HepG2 (cell line): ENCODE measurements around the gene CELSR2. TPM values are rescaled to one million over a fixed set of nuclear protein-coding genes. Genes with fewer than 3 reads are reported as not detected.

Source experiments
- ATAC-seq: fragments of 200-7000 bp; cut with Tn5 transposase; 3 replicates; pipeline ENCODE4 v1.9.1; 2020; ENCODE audit warnings: mild to moderate bottlenecking, moderate library complexity
- BruUV-seq: library from RNA; stranded (reverse); fragments of 400-500 nt; replicated peaks from 2 replicates; lab custom pipeline; 2021; lab: Mats Ljungman, UMichigan
- CTCF ChIA-PET: fragments of 300-600 bp; formaldehyde crosslinking; extraction: SDS; loops from one replicate; lab custom pipeline; 2021; ENCODE audit warnings: low total read pairs, inconsistent platforms, low intra/inter-chr PET ratio; lab: Yijun Ruan, JAX
- POLR2A ChIA-PET: fragments of 350-600 bp; sonication (Branson Sonifier 250); formaldehyde crosslinking; loops from one replicate; lab custom pipeline; 2020; ENCODE audit warnings: antibody characterized with exemption, inconsistent platforms; lab: Yijun Ruan, JAX
- DNase-seq: peaks from one replicate; pipeline ENCODE4 v3.0.0-alpha.2; 2015; ENCODE audit warnings: low spot score
- FAIRE-seq: peaks from 3 replicates; lab custom pipeline; 2011; peaks lifted over from hg19 to GRCh38; lab: Jason Lieb, UNC
- H2AFZ ChIP-seq: one replicate; pipeline ENCODE4 v1.6.1; 2011; ENCODE audit warnings: low read length, inconsistent platforms
- H3K27ac ChIP-seq: fragments of 300-600 bp; 3 replicates; pipeline ENCODE4 v1.8.0; 2011; ENCODE audit warnings: mixed run types, mild to moderate bottlenecking, mixed read lengths, low read length, inconsistent platforms; ENCODE audit not compliant: insufficient read depth; ENCODE audit errors: extremely low read length
- H3K27me3 ChIP-seq, 2 experiments: fragments of 200-600 bp in 1 of 2; 2 replicates in 1 of 2; 3 replicates in 1 of 2; pipeline versions ENCODE4 v1.6.0 to v1.8.0; 2011; ENCODE audit warnings: low read length in 2 of 2, mild to moderate bottlenecking in 2 of 2, moderate library complexity in 2 of 2, inconsistent platforms in 1 of 2; ENCODE audit not compliant: insufficient read depth in 2 of 2, control insufficient read depth in 1 of 2
- H3K36me3 ChIP-seq, 2 experiments: fragments of 200-600 bp in 1 of 2; replicated peaks in 1 of 2; 2 replicates in 1 of 2; 3 replicates in 1 of 2; pipeline versions ENCODE4 v1.5.1 to v1.8.0; 2011; ENCODE audit warnings: low read length in 2 of 2, inconsistent platforms in 1 of 2; ENCODE audit not compliant: insufficient read depth in 2 of 2, control insufficient read depth in 1 of 2
- H3K4me1 ChIP-seq: 2 replicates; pipeline ENCODE4 v1.5.1; 2012; ENCODE audit warnings: low read length, inconsistent platforms; ENCODE audit not compliant: insufficient read depth
- H3K4me2 ChIP-seq: 2 replicates; pipeline ENCODE4 v1.6.0; 2011; ENCODE audit warnings: low read depth, low read length, inconsistent platforms
- H3K4me3 ChIP-seq, 3 experiments: fragments of 200-600 bp in 1 of 3; sonication (generic), shearing (Covaris generic) in 1 of 3; replicated peaks in 1 of 3; 2 replicates each; pipeline ENCODE4 v1.5.1; 2011 to 2016; ENCODE audit warnings: low read length in 3 of 3, inconsistent platforms in 2 of 3, low read depth in 2 of 3, mild to moderate bottlenecking in 2 of 3, control low read depth in 1 of 3, mixed read lengths in 1 of 3; ENCODE audit not compliant: insufficient read depth in 1 of 3
- H3K79me2 ChIP-seq: one replicate; pipeline ENCODE4 v1.6.1; 2011; ENCODE audit warnings: low read length, inconsistent platforms; ENCODE audit not compliant: insufficient read depth
- H3K9ac ChIP-seq: 2 replicates; pipeline ENCODE4 v1.6.0; 2011; ENCODE audit warnings: mild to moderate bottlenecking, low read depth, low read length, inconsistent platforms; ENCODE audit not compliant: insufficient read depth
- H3K9me3 ChIP-seq: 2 replicates; pipeline ENCODE4 v1.5.1; 2012; ENCODE audit warnings: mild to moderate bottlenecking, low read length
- H4K20me1 ChIP-seq: 2 replicates; pipeline ENCODE4 v1.6.0; 2011; ENCODE audit warnings: inconsistent platforms, mild to moderate bottlenecking, low read length, moderate library complexity; ENCODE audit not compliant: insufficient read depth
- FOSL2 ChIP-seq: sonication (generic); formaldehyde crosslinking; IDR thresholded peaks from 2 replicates; pipeline ENCODE4 v1.4.0; 2020; ENCODE audit warnings: missing genetic modification reagents
- SAP130 ChIP-seq: IDR thresholded peaks from 2 replicates; pipeline ENCODE4 v1.6.1; 2016; ENCODE audit warnings: low read depth
- ZNF30 ChIP-seq: sonication (generic); formaldehyde crosslinking; IDR thresholded peaks from 2 replicates; pipeline ENCODE4 v1.5.0; 2020; ENCODE audit warnings: mild to moderate bottlenecking, missing genetic modification reagents
- ZNF337 ChIP-seq: sonication (generic); formaldehyde crosslinking; IDR thresholded peaks from 2 replicates; pipeline ENCODE4 v1.5.1; 2020; ENCODE audit warnings: missing genetic modification reagents, low read depth, mild to moderate bottlenecking, borderline replicate concordance
- ZNF501 ChIP-seq: sonication (generic); formaldehyde crosslinking; IDR thresholded peaks from 2 replicates; pipeline ENCODE4 v1.5.1; 2020; ENCODE audit warnings: mild to moderate bottlenecking, moderate library complexity, missing genetic modification reagents
- ZNF558 ChIP-seq: sonication (generic); formaldehyde crosslinking; IDR thresholded peaks from 2 replicates; pipeline ENCODE4 v1.9.0; 2022; ENCODE audit warnings: mild to moderate bottlenecking, missing genetic modification reagents, borderline replicate concordance
- ZNF780A ChIP-seq: sonication (generic); formaldehyde crosslinking; IDR thresholded peaks from 2 replicates; pipeline ENCODE4 v1.8.0; 2022; ENCODE audit warnings: mild to moderate bottlenecking, missing genetic modification reagents, moderate library complexity
- WGBS: methylation state at CpG from one replicate; pipeline ENCODE4 v1.1.6; 2017; ENCODE audit warnings: low lambda C conversion rate; 5-methylcytosine and 5-hydroxymethylcytosine counted together
- in situ Hi-C: cut with HindIII; loops from 2 replicates; pipeline ENCODE4 v1.10.0; 2017; ENCODE audit warnings: low pct_unique_long_range_greater_than_20kb; ENCODE audit not compliant: extremely low pct_ligation_motif_present
- intact Hi-C: fragments of 100-400 bp; cut with micrococcal nuclease; formaldehyde crosslinking; loops from one replicate; pipeline ENCODE4 v1.10.0; 2022; ENCODE audit not compliant: unreplicated experiment
- polyA plus RNA-seq, 8 experiments: library from polyadenylated mRNA; depleted of rRNA in 3 of 8; stranded (reverse) in 7 of 8; unstranded in 1 of 8; fragments of >200 nt; fragmentation: Illumina TruSeq in 4 of 8; extraction: Trizol in 4 of 8; gene quantifications; 2 replicates each; pipeline versions ENCODE4 v1.2.1 to v1.2.3, GENCODE V29; 2011 to 2016; ENCODE audit warnings: low read depth in 4 of 8, missing spikeins in 1 of 8, mixed read lengths in 1 of 8; ENCODE audit not compliant: insufficient read depth in 1 of 8
- total RNA-seq, 5 experiments: library from RNA; depleted of rRNA; stranded (reverse); fragments of >200 nt; fragmentation: Illumina TruSeq; extraction: Trizol; gene quantifications; 2 replicates each; pipeline ENCODE4 v1.2.3, GENCODE V29; 2016; ENCODE audit warnings: low read depth in 1 of 5
- TF ChIP-seq, protein P1 (sequence below): sonication (generic); formaldehyde crosslinking; IDR thresholded peaks from 2 replicates; pipeline ENCODE4 v1.4.0; 2020; ENCODE audit warnings: mild to moderate bottlenecking, low read depth, missing genetic modification reagents

CELSR2 gene
- total and polyA plus RNA-seq, 2 of the 13 experiments (the other 11 are each of a cell fraction or from before 2014, with no cell fraction given) = 4.0 to 6.6 TPM

- intact Hi-C loops = no loop called here
These were observed 20.1 kb downstream of the CELSR2 start for GRCh38 chr1:109269212-109269980.

GRCh38 chr1:109269981-109270622 lies 20.8 kb downstream of the CELSR2 start:
- intact Hi-C loops (loop anchor here (10.0 kb wide), 1 partner anchor 75 kb away; no protein-coding TSS in a partner anchor), in situ Hi-C loops (loop anchor here (5.0 to 10.0 kb wide), 2 partner anchors 52 to 265 kb away; partner anchors contain the start of gene GPR61)
- Histone ChIP-seq H4K20me1 (no peaks in the 10 kb centered on the region), H3K4me3 (no peak overlapping the region), H3K4me2 (no peak overlapping the region), H3K79me2 (no peaks in the 10 kb centered on the region), H2AFZ (no peak overlapping the region), H3K27me3 (no peaks in the 10 kb centered on the region), H3K36me3 (peaks cover 4% of the 10 kb centered on the region in 2 experiments; a peak in 2 of 5 replicates), H3K9me3 (no peaks in the 10 kb centered on the region), H3K9ac (no peak overlapping the region), H3K4me1 (peaks cover 27% of the 10 kb centered on the region), H3K27ac (no peak overlapping the region)
- BruUV-seq = no TSS peak
- ATAC-seq (no peak), FAIRE-seq (no peak), DNase-seq (no peak)
- CTCF ChIA-PET = no interaction called here
- POLR2A ChIA-PET = no interaction called here
- 88% methylated on average over 11 of the region's 17 CpGs for WGBS
- TF ChIP-seq, protein P1, sequence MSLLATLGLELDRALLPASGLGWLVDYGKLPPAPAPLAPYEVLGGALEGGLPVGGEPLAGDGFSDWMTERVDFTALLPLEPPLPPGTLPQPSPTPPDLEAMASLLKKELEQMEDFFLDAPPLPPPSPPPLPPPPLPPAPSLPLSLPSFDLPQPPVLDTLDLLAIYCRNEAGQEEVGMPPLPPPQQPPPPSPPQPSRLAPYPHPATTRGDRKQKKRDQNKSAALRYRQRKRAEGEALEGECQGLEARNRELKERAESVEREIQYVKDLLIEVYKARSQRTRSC = no peak

More at GRCh38 chr1:109269212-109269980, 20.1 kb downstream of the CELSR2 start:
- DNase-seq (no peak), FAIRE-seq (no peak), ATAC-seq (no peak)
- Histone ChIP-seq H3K36me3 (peaks cover 4 to 8% of the 10 kb centered on the region in 2 experiments; a peak in 3 of 5 replicates), H3K27ac (no peak overlapping the region), H3K27me3 (no peaks in the 10 kb centered on the region), H3K9me3 (no peaks in the 10 kb centered on the region), H3K9ac (no peak overlapping the region), H3K4me1 (peaks cover 20% of the 10 kb centered on the region), H2AFZ (no peak overlapping the region), H3K79me2 (no peaks in the 10 kb centered on the region), H4K20me1 (no peaks in the 10 kb centered on the region), H3K4me3 (no peak overlapping the region), H3K4me2 (no peak overlapping the region)
- CTCF ChIA-PET = no interaction called here
- TF ChIP-seq ZNF780A (CRISPR knock-in tag) (no peak), ZNF558 (no peak), ZNF501 (CRISPR knock-in tag) (no peak), ZNF30 (CRISPR knock-in tag) (no peak), SAP130 (CRISPR knock-in tag) (no peak), ZNF337 (no peak), FOSL2 (no peak)
- BruUV-seq = no TSS peak
- in situ Hi-C loops = loop anchor here (10.0 kb wide), 1 partner anchor 265 kb away; the partner anchor contains the start of gene GPR61
- POLR2A ChIA-PET = no interaction called here
- WGBS = 95% methylated on average over 13 of the region's 33 CpGs
